Panc1 (cell line): ENCODE results near the gene DENND2A. TPM values are rescaled to one million over a fixed set of nuclear protein-coding genes. Genes with fewer than 3 reads are reported as not detected.
"Not testable (repeated sequence)": the region's sequence is repeated elsewhere in the genome, so short reads cannot be mapped to it uniquely, and the experiment has no call there.

Experiments used
- ATAC-seq: fragments of 200-7000 bp; cut with Tn5 transposase; 2 replicates; pipeline ENCODE4 v1.9.1; 2020; ENCODE audit warnings: mild to moderate bottlenecking, moderate library complexity
- BruUV-seq: library from RNA; stranded (reverse); fragments of 400-500 nt; replicated peaks from 2 replicates; lab custom pipeline; 2021; lab: Mats Ljungman, UMichigan
- CTCF ChIA-PET: fragments of 300-600 bp; sonication (Branson Sonifier 250); formaldehyde crosslinking; loops from one replicate; lab custom pipeline; 2022; ENCODE audit warnings: antibody characterized with exemption; lab: Charles Lee
- POLR2A ChIA-PET: fragments of 300-600 bp; sonication (Branson Sonifier 250); formaldehyde crosslinking; loops from one replicate; lab custom pipeline; 2022; ENCODE audit warnings: antibody characterized with exemption; lab: Charles Lee
- DNase-seq: peaks from one replicate; pipeline ENCODE4 v3.0.0-alpha.2; 2010; ENCODE audit warnings: low read depth, low spot score
- H3K27ac ChIP-seq: 2 replicates; pipeline ENCODE4 v1.5.1; 2011; ENCODE audit warnings: mild to moderate bottlenecking, low read length, inconsistent platforms
- H3K27me3 ChIP-seq: fragments of 200-500 bp; sonication (Bioruptor generic); 2 replicates; pipeline ENCODE4 v1.6.0; 2014; ENCODE audit warnings: low read length, inconsistent platforms; ENCODE audit not compliant: control insufficient read depth, insufficient read depth
- H3K36me3 ChIP-seq: fragments of 200-500 bp; sonication (Bioruptor generic); 2 replicates; pipeline ENCODE4 v1.5.1; 2014; ENCODE audit warnings: inconsistent platforms, mild to moderate bottlenecking, low read length, moderate library complexity; ENCODE audit not compliant: control insufficient read depth, insufficient read depth
- H3K4me1 ChIP-seq: 2 replicates; pipeline ENCODE4 v1.5.1; 2011; ENCODE audit warnings: inconsistent platforms, mild to moderate bottlenecking, low read length, moderate library complexity; ENCODE audit not compliant: control insufficient read depth, insufficient read depth
- H3K4me3 ChIP-seq, 2 experiments: 2 replicates each; pipeline ENCODE4 v1.5.1; 2011 to 2012; ENCODE audit warnings: low read depth in 2 of 2, low read length in 2 of 2, mild to moderate bottlenecking in 2 of 2, inconsistent platforms in 1 of 2, moderate library complexity in 1 of 2
- H3K9me3 ChIP-seq: fragments of 200-500 bp; sonication (Bioruptor generic); 2 replicates; pipeline ENCODE4 v1.5.1; 2014; ENCODE audit warnings: low read depth, mild to moderate bottlenecking, inconsistent platforms, low read length, moderate library complexity; ENCODE audit not compliant: control insufficient read depth, insufficient read depth
- CTCF ChIP-seq: fragments of 450-650 bp; IDR thresholded peaks from 2 replicates; pipeline ENCODE4 v1.5.1; 2017; ENCODE audit warnings: mild to moderate bottlenecking
- POLR2AphosphoS5 ChIP-seq: IDR thresholded peaks from 2 replicates; pipeline ENCODE4 v1.6.1; 2012; ENCODE audit warnings: mild to moderate bottlenecking, low read depth, low read length, moderate library complexity
- REST ChIP-seq, 2 experiments: IDR thresholded peaks; 2 replicates each; pipeline ENCODE4 v1.6.1; 2011 to 2012; ENCODE audit warnings: low read depth in 2 of 2, control low read depth in 1 of 2, low read length in 1 of 2, mild to moderate bottlenecking in 1 of 2, moderate library complexity in 1 of 2; ENCODE audit not compliant: insufficient read depth in 1 of 2
- SIN3A ChIP-seq: IDR thresholded peaks from 2 replicates; pipeline ENCODE4 v1.6.1; 2012; ENCODE audit warnings: low read depth, mild to moderate bottlenecking, low read length, moderate library complexity, borderline replicate concordance; ENCODE audit not compliant: insufficient read depth
- TCF7L2 ChIP-seq: IDR thresholded peaks from 2 replicates; pipeline ENCODE4 v1.6.1; 2011; ENCODE audit warnings: mild to moderate bottlenecking, low read depth, low read length, inconsistent platforms
- in situ Hi-C: cut with HindIII; loops from 2 replicates; pipeline ENCODE4 v1.10.0; 2016; ENCODE audit warnings: low sequenced_read_pairs, low pct_unique_long_range_greater_than_20kb
- intact Hi-C: fragments of 100-400 bp; cut with micrococcal nuclease; formaldehyde crosslinking; loops from one replicate; pipeline ENCODE4 v1.10.0; 2022; ENCODE audit not compliant: unreplicated experiment
- total RNA-seq: library from RNA; stranded (reverse); gene quantifications from one replicate; pipeline ENCODE4 v1.2.1, GENCODE V29; 2021; ENCODE audit not compliant: unreplicated experiment

Gene DENND2A
- total RNA-seq, 1 experiment from 2014 or later, result 1.4 TPM

- no peaks in the 10 kb centered on the region for H3K9me3 ChIP-seq
- no peak overlapping the region for H3K27ac ChIP-seq
- ChIA-PET POLR2A (no interaction called here), CTCF (no interaction called here)
- no TSS peak for BruUV-seq
- H3K36me3 ChIP-seq, result no peaks in the 10 kb centered on the region
- H3K4me1 ChIP-seq, result peaks cover 7% of the 10 kb centered on the region; the same call in 1 of the 2 replicates
- no peak for DNase-seq
- in situ Hi-C loops, result no loop called here
- no peaks in the 10 kb centered on the region for H3K27me3 ChIP-seq
- H3K4me3 ChIP-seq, result no peak overlapping the region
- no peak for ATAC-seq
- TF ChIP-seq POLR2AphosphoS5 (no peak), REST (IDR thresholded peaks at IDR 0.05; ENCODE audit: insufficient read depth in 1 of 2, low read depth in 2 of 2, low read length in 1 of 2) (no peak), TCF7L2 (no peak), SIN3A (no peak), CTCF (no peak)
- intact Hi-C loops, result no loop called here
Observed at GRCh38 chr7:140570120-140570519, 70.5 kb downstream of the DENND2A start.

GRCh38 chr7:140568021-140568813 lies 72.4 kb downstream of the DENND2A start:
- DNase-seq, result no peak
- BruUV-seq, result no TSS peak
- Histone ChIP-seq H3K27ac (no peak overlapping the region), H3K27me3 (no peaks in the 10 kb centered on the region), H3K9me3 (no peaks in the 10 kb centered on the region), H3K36me3 (no peaks in the 10 kb centered on the region), H3K4me3 (no peak overlapping the region), H3K4me1 (peaks cover 12% of the 10 kb centered on the region)
- in situ Hi-C loops (no loop called here), intact Hi-C loops (no loop called here)
- no peak for ATAC-seq
- ChIA-PET CTCF (no interaction called here), POLR2A (no interaction called here)
- TF ChIP-seq POLR2AphosphoS5 (no peak), TCF7L2 (no peak), CTCF (no peak)

- CTCF ChIA-PET, result not testable (repeated sequence)
Observed at GRCh38 chr7:140566186-140566585, 74.4 kb downstream of the DENND2A start.

GRCh38 chr7:140565761-140566160 lies 74.9 kb downstream of the DENND2A start:
- H3K4me1 ChIP-seq, result peaks cover 12% of the 10 kb centered on the region
- CTCF ChIA-PET, H3K36me3 ChIP-seq, H3K9me3 ChIP-seq, BruUV-seq, POLR2A ChIA-PET, H3K27ac ChIP-seq, in situ Hi-C loops, H3K4me3 ChIP-seq, H3K27me3 ChIP-seq, DNase-seq, ATAC-seq, intact Hi-C loops: not testable (repeated sequence)

More at GRCh38 chr7:140566186-140566585, 74.4 kb downstream of the DENND2A start:
- H3K27ac ChIP-seq, DNase-seq, H3K4me3 ChIP-seq, POLR2A ChIA-PET, intact Hi-C loops, H3K27me3 ChIP-seq, H3K9me3 ChIP-seq, in situ Hi-C loops, H3K36me3 ChIP-seq, BruUV-seq: not testable (repeated sequence)
- peaks cover 12% of the 10 kb centered on the region for H3K4me1 ChIP-seq
- ATAC-seq, result peak; percentile 55
